ENCODE results near the gene AXL. TPM values are rescaled to one million over a fixed set of nuclear protein-coding genes. Genes with fewer than 3 reads are reported as not detected.

The AXL gene
- total RNA-seq, 2 experiments from 2014 or later, result not detected

- POLR2A ChIA-PET, result no interaction called here
- Mint-ChIP-seq H3K4me1 (ENCODE audit: low read depth) (no peaks in the 10 kb centered on the region), H3K4me3 (no peak overlapping the region), H3K9me3 (ENCODE audit: insufficient read depth) (no peaks in the 10 kb centered on the region), H3K27me3 (ENCODE audit: low read depth) (no peaks in the 10 kb centered on the region), H3K36me3 (ENCODE audit: low read depth) (no peaks in the 10 kb centered on the region), H3K27ac (no peak overlapping the region)
- DNase-seq (no peak), ATAC-seq (no peak)
- CTCF ChIA-PET, result interaction anchor here (2.1 kb wide), 1 partner anchor 41 kb away, joined by 6 read pairs; no protein-coding TSS in a partner anchor
Observed at GRCh38 chr19:41245843-41246242, 26.8 kb downstream of the AXL start.

DNA sequence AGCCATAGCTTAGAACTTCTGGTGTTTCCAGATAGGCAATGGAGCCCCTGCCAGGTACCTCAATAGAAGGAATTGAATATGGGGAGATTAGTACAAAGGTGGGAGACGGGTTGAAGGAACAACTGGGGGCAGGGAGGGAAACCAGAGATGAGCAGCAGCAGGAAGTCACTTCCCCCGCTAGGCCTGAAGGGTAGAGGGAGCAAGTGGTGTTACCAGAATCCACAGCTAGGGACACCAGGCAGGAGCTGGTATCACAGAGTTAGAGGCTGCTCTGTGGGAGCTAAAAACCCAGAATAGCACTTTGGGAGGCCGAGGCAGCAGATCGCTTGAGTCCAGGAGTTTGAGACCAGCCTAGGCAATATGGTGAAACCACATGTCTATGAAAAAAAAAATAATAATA lies 29.9 kb downstream of the AXL start:
- H3K36me3 Mint-ChIP-seq (ENCODE audit: low read depth), result no peaks in the 10 kb centered on the region
- ChIA-PET CTCF (interaction anchor here (0.7 to 1.5 kb wide), 3 partner anchors 13 to 60 kb away, joined by 3 to 11 read pairs (median 4); no protein-coding TSS in a partner anchor), POLR2A (no interaction called here)

DNA sequence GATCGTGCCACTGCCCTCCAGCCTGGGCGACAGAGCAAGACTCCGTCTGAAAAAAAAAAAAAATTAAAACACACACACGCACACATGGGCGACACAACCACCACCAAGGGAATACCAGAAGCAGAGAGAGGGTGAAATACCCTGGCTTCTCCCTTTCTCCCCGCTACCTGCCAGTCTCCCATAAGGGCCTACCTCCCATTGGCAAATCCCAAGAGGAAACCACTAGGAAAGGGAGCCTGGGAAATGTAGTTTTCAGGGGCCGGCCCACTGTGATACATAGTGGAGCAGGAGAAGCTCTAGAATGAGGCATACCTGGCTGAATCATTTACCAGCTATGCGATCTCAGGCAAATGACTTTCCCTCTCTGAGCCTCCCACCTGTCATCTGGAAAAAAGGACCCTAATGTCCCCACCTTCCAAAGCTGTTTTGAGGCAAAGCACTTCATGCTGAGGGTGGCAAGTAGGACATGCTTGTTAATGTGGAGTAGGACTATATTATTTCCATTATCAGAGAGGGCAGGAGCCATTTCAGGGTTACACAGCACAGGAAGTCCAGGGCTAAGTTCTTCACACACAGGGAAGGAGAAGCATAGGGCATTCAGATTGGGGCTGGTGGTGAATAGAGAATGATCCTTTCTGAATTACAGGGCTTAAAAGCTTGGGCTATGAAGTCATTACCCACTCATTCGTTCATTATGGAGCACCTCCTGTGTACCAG lies 30.8 kb downstream of the AXL start:
- POLR2A ChIA-PET, result no interaction called here
- peaks cover 4% of the 10 kb centered on the region for H3K27me3 Mint-ChIP-seq (ENCODE audit: low read depth)
- no peak overlapping the region for H3K27ac Mint-ChIP-seq
- ATAC-seq (no peak), DNase-seq (no peak)
- no peak overlapping the region for H3K4me3 Mint-ChIP-seq
- CTCF ChIA-PET, result interaction anchor here (0.7 to 1.5 kb wide), 3 partner anchors 12 to 46 kb away, joined by 3 to 11 read pairs (median 3); no protein-coding TSS in a partner anchor
- no peaks in the 10 kb centered on the region for H3K36me3 Mint-ChIP-seq (ENCODE audit: low read depth)
- H3K4me1 Mint-ChIP-seq (ENCODE audit: low read depth), result no peaks in the 10 kb centered on the region
- no peaks in the 10 kb centered on the region for H3K9me3 Mint-ChIP-seq (ENCODE audit: insufficient read depth)

More for the DNA sequence above, 29.9 kb downstream of the AXL start:
- no peak overlapping the region for H3K27ac Mint-ChIP-seq
- H3K9me3 Mint-ChIP-seq (ENCODE audit: insufficient read depth), result no peaks in the 10 kb centered on the region
- ATAC-seq, result no peak
- no peak overlapping the region for H3K4me3 Mint-ChIP-seq
- H3K4me1 Mint-ChIP-seq (ENCODE audit: low read depth), result no peaks in the 10 kb centered on the region
- DNase-seq, result no peak
- H3K27me3 Mint-ChIP-seq (ENCODE audit: low read depth), result peaks cover 4% of the 10 kb centered on the region

GRCh38 chr19:41253660-41254059 lies 34.6 kb downstream of the AXL start:
- DNase-seq (no peak), ATAC-seq (no peak)
- CTCF ChIA-PET, result no interaction called here
- Mint-ChIP-seq H3K36me3 (ENCODE audit: low read depth) (no peaks in the 10 kb centered on the region), H3K9me3 (ENCODE audit: insufficient read depth) (no peaks in the 10 kb centered on the region), H3K4me3 (no peak overlapping the region), H3K27me3 (ENCODE audit: low read depth) (peaks cover 9% of the 10 kb centered on the region), H3K4me1 (ENCODE audit: low read depth) (no peaks in the 10 kb centered on the region), H3K27ac (no peak overlapping the region)
- POLR2A ChIA-PET, result no interaction called here

DNA sequence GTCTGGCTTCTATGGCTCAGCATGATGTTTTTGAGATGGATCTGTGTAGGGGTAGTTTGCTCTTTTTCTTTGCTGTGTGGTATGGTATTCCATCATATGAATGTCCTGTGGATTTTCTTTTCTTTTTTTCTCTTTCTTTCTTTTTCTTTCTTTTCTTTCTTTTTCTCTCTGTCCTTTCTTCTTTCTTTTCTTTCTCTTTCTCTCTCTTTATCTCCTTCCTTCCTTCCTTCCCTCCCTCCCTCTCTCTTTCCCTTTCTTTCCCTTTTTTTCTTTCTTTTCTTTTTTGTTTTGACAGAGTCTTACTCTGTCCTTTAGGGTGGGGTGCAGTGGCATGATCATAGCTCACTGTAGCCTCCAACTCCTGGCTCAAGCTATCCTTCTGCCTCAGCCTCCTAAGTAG lies 36.1 kb downstream of the AXL start:
- ChIA-PET POLR2A (no interaction called here), CTCF (no interaction called here)
- H3K4me1 Mint-ChIP-seq (ENCODE audit: low read depth), result no peaks in the 10 kb centered on the region
- H3K9me3 Mint-ChIP-seq (ENCODE audit: insufficient read depth), result no peaks in the 10 kb centered on the region
- no peak overlapping the region for H3K4me3 Mint-ChIP-seq
- ATAC-seq, result no peak
- H3K36me3 Mint-ChIP-seq (ENCODE audit: low read depth), result no peaks in the 10 kb centered on the region
- DNase-seq, result no peak
- H3K27me3 Mint-ChIP-seq (ENCODE audit: low read depth), result peaks cover 11% of the 10 kb centered on the region
- H3K27ac Mint-ChIP-seq, result no peak overlapping the region

DNA sequence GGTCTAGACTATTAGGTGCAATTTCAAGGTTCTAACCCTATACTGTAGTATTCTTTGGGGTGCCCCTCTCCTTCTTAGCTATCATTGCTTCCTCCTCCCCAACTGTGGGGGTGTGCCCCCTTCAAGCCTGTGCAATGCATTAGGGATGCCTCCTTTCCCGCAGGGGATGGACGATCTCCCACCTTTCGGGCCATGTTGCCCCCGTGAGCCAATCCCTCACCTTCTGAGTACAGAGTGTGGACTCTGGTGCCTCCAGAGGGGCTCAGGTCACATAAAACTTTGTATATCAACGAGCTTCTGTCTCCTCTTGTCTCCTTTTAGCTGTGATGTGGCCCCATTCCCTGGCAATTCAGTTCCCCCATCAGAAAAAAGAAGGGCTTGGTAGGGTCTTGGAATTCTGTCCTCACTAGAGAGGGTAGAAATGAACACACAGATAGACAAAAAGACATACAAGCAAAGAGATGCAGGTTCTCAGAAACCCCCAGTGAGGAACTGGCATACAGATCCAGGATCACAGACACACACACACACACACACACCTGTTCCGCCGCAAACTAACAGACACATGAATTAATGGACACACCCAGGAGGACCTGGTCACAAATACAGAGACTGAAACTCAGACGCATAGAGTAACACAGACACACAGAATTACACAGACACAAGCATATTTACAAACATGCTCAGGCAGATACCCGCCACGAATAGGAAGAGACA lies 42.6 kb downstream of the AXL start:
- ChIA-PET CTCF (interaction anchor here (1.0 to 8.2 kb wide), 8 partner anchors 13 to 134 kb away, joined by 3 to 138 read pairs (median 4); no protein-coding TSS in a partner anchor), POLR2A (interaction anchor here (0.6 to 6.9 kb wide), 5 partner anchors 47 to 563 kb away, joined by 3 to 105 read pairs (median 13); partner anchors contain the start of gene CCDC97)
- no peak for DNase-seq
- peaks cover 29% of the 10 kb centered on the region for H3K4me1 Mint-ChIP-seq (ENCODE audit: low read depth)
- H3K9me3 Mint-ChIP-seq (ENCODE audit: insufficient read depth), result no peaks in the 10 kb centered on the region
- H3K27ac Mint-ChIP-seq, result peak overlapping the region; percentile 99
- ATAC-seq, result no peak
- H3K36me3 Mint-ChIP-seq (ENCODE audit: low read depth), result peaks cover 16% of the 10 kb centered on the region
- peaks cover 2% of the 10 kb centered on the region for H3K27me3 Mint-ChIP-seq (ENCODE audit: low read depth)
- peak overlapping the region; percentile 82 for H3K4me3 Mint-ChIP-seq

DNA sequence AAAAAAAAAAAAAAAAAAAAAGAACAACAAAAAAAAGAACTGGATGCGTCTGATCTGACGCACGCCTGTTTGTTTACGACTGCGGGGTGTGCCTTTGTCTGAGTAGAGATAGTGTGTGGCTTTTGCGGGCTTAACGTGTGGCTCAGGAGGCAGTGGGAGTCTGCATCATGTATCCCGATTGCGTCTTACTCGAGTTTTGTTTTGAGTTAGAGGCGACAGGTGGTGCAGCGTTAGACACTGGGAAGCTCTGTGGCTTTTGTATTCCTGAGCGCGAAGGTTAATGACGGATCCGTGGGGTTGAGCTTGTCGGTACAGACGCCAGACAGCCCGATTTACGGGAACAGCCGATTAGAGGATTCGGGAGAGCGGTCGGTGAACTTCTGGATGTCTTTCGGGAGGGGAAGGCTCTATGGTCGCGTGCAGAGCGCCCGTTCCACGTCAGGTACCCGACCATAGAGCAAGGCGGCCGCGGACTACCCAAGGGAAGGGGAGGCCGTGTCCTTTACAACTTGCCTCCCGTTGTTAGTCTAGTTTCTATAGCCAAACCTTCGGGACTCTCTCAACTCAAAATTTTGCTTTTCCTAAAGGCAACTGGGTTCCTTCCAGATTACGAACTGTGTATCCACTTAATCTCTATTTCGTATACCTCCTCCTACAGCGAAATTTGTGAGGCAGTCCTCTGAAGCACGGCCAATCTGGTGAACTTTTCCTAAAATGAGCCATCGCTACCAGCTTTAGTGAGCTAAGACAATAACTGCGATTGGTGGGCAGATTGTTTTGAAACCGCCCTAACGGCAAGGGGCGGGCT lies 44.2 kb downstream of the AXL start:
- ATAC-seq, result peak; percentile 29
- Mint-ChIP-seq H3K4me3 (peak overlapping the region; percentile 82), H3K36me3 (ENCODE audit: low read depth) (peaks cover 31% of the 10 kb centered on the region), H3K27me3 (ENCODE audit: low read depth) (peaks cover 2% of the 10 kb centered on the region), H3K27ac (peak overlapping the region; percentile 99), H3K9me3 (ENCODE audit: insufficient read depth) (no peaks in the 10 kb centered on the region), H3K4me1 (ENCODE audit: low read depth) (peaks cover 44% of the 10 kb centered on the region)
- ChIA-PET POLR2A (interaction anchor here (0.6 to 6.9 kb wide), 17 partner anchors 9 to 292 kb away, joined by 3 to 105 read pairs (median 4); partner anchors contain the start of genes B9D2 and CCDC97), CTCF (interaction anchor here (0.7 to 8.2 kb wide), 26 partner anchors 11 to 292 kb away, joined by 3 to 138 read pairs (median 4); partner anchors contain the start of genes B9D2 and CCDC97)
- DNase-seq, result peak; percentile 87

GRCh38 chr19:41263850-41264580 lies 45.0 kb downstream of the AXL start, which contains the start of gene HNRNPUL1:
TSS of gene HNRNPUL1 (plus strand) at chr19:41264372. CDS start at chr19:41264504, 132 bp downstream.
- peak within 1 kb of the TSS; percentile 82 for H3K4me3 Mint-ChIP-seq
- ChIA-PET POLR2A (interaction anchor here (0.5 to 6.9 kb wide), 18 partner anchors 8 to 486 kb away, joined by 3 to 105 read pairs (median 4); partner anchors contain the start of genes B9D2, CCDC97 and RAB4B), CTCF (interaction anchor here (0.8 to 8.2 kb wide), 19 partner anchors 13 to 293 kb away, joined by 3 to 138 read pairs (median 4); partner anchors contain the start of genes B9D2 and CCDC97)
- peaks cover 44% of the 10 kb centered on the region for H3K4me1 Mint-ChIP-seq (ENCODE audit: low read depth)
- DNase-seq (peak; percentile 99), ATAC-seq (peak; percentile 75)
- peaks cover 37% of the 10 kb centered on the region for H3K36me3 Mint-ChIP-seq (ENCODE audit: low read depth)
- peak within 1 kb of the TSS; percentile 99 for H3K27ac Mint-ChIP-seq
- peaks cover 2% of the 10 kb centered on the region for H3K27me3 Mint-ChIP-seq (ENCODE audit: low read depth)
- no peaks in the 10 kb centered on the region for H3K9me3 Mint-ChIP-seq (ENCODE audit: insufficient read depth)

- Mint-ChIP-seq H3K36me3 (ENCODE audit: low read depth) (peaks cover 41% of the 10 kb centered on the region), H3K27me3 (ENCODE audit: low read depth) (peaks cover 2% of the 10 kb centered on the region), H3K9me3 (ENCODE audit: insufficient read depth) (no peaks in the 10 kb centered on the region), H3K4me3 (peak overlapping the region; percentile 82), H3K4me1 (ENCODE audit: low read depth) (peaks cover 44% of the 10 kb centered on the region), H3K27ac (peak overlapping the region; percentile 99)
- ChIA-PET CTCF (interaction anchor here (0.9 to 8.2 kb wide), 11 partner anchors 15 to 99 kb away, joined by 3 to 138 read pairs (median 4); partner anchors contain the start of genes B9D2 and CCDC97), POLR2A (interaction anchor here (0.5 to 6.9 kb wide), 13 partner anchors 10 to 487 kb away, joined by 3 to 105 read pairs (median 4); partner anchors contain the start of genes CCDC97 and RAB4B)
- DNase-seq, result peak; percentile 55
- ATAC-seq, result no peak
Observed at GRCh38 chr19:41264581-41265394, 45.8 kb downstream of the AXL start.
